ENCODE results near the gene RREB1.

RREB1 gene

DNA sequence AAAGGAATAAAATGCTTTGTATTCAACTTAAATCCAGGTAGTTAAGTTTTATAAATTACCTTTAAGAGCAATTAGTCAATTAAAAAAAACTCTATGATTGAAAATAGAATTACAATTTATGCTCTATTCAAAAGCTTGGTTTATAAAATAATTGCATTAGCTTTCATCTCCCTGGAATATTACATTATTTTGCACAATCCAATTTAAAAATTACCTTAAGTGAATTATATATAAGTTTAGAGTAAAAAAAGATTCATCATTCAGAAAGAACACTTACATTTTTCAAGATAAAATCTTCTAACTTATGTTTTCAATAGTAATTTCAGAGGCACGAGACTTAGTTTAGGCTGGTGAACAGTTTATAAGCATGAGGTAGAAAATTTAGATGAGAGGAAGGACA lies 190.4 kb downstream of the RREB1 start:
- H3K27ac ChIP-seq (ENCODE audit: extremely low read depth, low read depth, low read length), result no peak overlapping the region
- no peaks in the 10 kb centered on the region for H3K4me1 ChIP-seq (ENCODE audit: control insufficient read depth, insufficient read depth, low read length)
- no peak for TF ChIP-seq ZBTB21 (tag by site-specific recombination; IDR thresholded peaks at IDR 0.05)
- TF ChIP-seq HOXA7 (CRISPR knock-in tag; IDR thresholded peaks at IDR 0.05; ENCODE audit: borderline replicate concordance), result no peak
- TF ChIP-seq, protein P1, sequence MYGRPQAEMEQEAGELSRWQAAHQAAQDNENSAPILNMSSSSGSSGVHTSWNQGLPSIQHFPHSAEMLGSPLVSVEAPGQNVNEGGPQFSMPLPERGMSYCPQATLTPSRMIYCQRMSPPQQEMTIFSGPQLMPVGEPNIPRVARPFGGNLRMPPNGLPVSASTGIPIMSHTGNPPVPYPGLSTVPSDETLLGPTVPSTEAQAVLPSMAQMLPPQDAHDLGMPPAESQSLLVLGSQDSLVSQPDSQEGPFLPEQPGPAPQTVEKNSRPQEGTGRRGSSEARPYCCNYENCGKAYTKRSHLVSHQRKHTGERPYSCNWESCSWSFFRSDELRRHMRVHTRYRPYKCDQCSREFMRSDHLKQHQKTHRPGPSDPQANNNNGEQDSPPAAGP (tag by site-specific recombination; IDR thresholded peaks at IDR 0.05), result no peak
- ChIA-PET POLR2A (no interaction called here), CTCF (interaction anchor here (0.7 to 2.8 kb wide), 2 partner anchors 22 to 54 kb away, joined by 3 to 11 read pairs; no protein-coding TSS in a partner anchor)
- peaks cover 84 to 95% of the 10 kb centered on the region in 2 experiments for H3K36me3 ChIP-seq (ENCODE audit: control insufficient read depth in 2 of 2, insufficient read depth in 1 of 2, low read length in 2 of 2)
- H3K9me3 ChIP-seq (ENCODE audit: control insufficient read depth, insufficient read depth, low read depth, low read length), result no peaks in the 10 kb centered on the region
- no peak overlapping the region for H3K4me3 ChIP-seq (ENCODE audit: low read depth, low read length)

DNA sequence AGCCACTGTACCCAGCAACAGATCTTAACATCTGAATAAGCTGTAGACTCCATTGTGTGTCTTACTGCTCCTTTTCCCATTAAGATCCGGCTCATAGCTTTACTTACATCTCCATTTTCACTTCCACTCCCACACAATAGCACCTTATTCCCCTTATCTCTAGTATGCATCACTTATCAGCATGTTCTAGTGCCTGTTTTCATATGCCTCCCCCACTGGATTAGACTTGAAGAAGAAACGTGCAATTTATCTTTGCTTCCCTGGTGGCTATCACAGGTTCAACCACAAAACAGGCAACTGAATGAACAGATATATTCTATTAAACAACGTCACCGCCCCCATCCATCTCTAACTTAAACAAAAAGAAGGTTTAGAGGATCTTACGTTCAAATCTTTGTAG lies 193.2 kb downstream of the RREB1 start:
- ChIA-PET POLR2A (no interaction called here), CTCF (no interaction called here)
- Histone ChIP-seq H3K27ac (ENCODE audit: extremely low read depth, low read depth, low read length) (0 out of 2 replicates have a peak overlapping the region, but pooled peaks have one; percentile 9), H3K9me3 (ENCODE audit: control insufficient read depth, insufficient read depth, low read depth, low read length) (no peaks in the 10 kb centered on the region), H3K4me3 (ENCODE audit: low read depth, low read length) (no peak overlapping the region), H3K36me3 (ENCODE audit: control insufficient read depth in 2 of 2, insufficient read depth in 1 of 2, low read length in 2 of 2) (peaks cover 77 to 91% of the 10 kb centered on the region in 2 experiments), H3K4me1 (ENCODE audit: control insufficient read depth, insufficient read depth, low read length) (no peaks in the 10 kb centered on the region)
- TF ChIP-seq ZFHX2 (tag by site-specific recombination; conservative IDR thresholded peaks at IDR 0.05) (peak; percentile 47), EGR2 (tag by site-specific recombination; IDR thresholded peaks at IDR 0.05; ENCODE audit: low read depth) (peak; percentile 85)
- TF ChIP-seq, protein P2, sequence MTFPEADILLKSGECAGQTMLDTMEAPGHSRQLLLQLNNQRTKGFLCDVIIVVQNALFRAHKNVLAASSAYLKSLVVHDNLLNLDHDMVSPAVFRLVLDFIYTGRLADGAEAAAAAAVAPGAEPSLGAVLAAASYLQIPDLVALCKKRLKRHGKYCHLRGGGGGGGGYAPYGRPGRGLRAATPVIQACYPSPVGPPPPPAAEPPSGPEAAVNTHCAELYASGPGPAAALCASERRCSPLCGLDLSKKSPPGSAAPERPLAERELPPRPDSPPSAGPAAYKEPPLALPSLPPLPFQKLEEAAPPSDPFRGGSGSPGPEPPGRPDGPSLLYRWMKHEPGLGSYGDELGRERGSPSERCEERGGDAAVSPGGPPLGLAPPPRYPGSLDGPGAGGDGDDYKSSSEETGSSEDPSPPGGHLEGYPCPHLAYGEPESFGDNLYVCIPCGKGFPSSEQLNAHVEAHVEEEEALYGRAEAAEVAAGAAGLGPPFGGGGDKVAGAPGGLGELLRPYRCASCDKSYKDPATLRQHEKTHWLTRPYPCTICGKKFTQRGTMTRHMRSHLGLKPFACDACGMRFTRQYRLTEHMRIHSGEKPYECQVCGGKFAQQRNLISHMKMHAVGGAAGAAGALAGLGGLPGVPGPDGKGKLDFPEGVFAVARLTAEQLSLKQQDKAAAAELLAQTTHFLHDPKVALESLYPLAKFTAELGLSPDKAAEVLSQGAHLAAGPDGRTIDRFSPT (tag by site-specific recombination; IDR thresholded peaks at IDR 0.05), result no peak
